Measurements from ENCODE around the gene WDR33.

The WDR33 gene

DNA sequence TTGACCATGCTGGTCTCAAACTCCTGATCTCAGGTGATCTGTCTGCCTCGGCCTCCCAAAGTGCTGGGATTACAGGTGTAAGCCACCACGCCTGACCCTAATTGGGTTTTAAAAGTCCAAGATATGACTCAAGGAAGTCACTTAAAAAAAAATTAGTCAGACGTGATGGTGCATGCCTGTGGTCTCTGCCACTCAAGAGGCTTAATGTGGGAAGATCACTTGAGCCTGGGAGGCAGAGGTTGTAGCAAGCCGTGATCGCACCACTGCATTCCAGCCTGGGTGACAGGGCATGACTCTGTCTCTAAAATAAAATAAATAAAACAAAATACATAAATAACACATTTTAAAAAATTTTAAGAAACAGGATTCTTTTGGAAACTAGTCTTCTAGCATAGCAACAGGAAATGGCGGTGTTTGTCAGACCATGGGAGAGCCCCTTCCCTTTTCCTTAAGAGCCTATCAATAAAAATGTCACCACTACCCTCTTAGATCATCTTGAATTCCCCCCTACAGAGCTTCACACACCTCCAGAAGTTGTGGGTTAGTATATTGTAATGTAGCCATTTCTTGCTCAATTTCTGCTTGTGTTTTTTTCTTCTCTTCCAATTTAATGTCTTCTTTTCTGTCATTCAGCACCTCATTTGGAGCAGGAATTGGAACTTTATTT is 89.5 kb downstream of the WDR33 start:
- TF ChIP-seq, protein P1, sequence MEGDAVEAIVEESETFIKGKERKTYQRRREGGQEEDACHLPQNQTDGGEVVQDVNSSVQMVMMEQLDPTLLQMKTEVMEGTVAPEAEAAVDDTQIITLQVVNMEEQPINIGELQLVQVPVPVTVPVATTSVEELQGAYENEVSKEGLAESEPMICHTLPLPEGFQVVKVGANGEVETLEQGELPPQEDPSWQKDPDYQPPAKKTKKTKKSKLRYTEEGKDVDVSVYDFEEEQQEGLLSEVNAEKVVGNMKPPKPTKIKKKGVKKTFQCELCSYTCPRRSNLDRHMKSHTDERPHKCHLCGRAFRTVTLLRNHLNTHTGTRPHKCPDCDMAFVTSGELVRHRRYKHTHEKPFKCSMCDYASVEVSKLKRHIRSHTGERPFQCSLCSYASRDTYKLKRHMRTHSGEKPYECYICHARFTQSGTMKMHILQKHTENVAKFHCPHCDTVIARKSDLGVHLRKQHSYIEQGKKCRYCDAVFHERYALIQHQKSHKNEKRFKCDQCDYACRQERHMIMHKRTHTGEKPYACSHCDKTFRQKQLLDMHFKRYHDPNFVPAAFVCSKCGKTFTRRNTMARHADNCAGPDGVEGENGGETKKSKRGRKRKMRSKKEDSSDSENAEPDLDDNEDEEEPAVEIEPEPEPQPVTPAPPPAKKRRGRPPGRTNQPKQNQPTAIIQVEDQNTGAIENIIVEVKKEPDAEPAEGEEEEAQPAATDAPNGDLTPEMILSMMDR (conservative IDR thresholded peaks at IDR 0.05), result no peak
- H3K27ac ChIP-seq, result no peak overlapping the region

DNA sequence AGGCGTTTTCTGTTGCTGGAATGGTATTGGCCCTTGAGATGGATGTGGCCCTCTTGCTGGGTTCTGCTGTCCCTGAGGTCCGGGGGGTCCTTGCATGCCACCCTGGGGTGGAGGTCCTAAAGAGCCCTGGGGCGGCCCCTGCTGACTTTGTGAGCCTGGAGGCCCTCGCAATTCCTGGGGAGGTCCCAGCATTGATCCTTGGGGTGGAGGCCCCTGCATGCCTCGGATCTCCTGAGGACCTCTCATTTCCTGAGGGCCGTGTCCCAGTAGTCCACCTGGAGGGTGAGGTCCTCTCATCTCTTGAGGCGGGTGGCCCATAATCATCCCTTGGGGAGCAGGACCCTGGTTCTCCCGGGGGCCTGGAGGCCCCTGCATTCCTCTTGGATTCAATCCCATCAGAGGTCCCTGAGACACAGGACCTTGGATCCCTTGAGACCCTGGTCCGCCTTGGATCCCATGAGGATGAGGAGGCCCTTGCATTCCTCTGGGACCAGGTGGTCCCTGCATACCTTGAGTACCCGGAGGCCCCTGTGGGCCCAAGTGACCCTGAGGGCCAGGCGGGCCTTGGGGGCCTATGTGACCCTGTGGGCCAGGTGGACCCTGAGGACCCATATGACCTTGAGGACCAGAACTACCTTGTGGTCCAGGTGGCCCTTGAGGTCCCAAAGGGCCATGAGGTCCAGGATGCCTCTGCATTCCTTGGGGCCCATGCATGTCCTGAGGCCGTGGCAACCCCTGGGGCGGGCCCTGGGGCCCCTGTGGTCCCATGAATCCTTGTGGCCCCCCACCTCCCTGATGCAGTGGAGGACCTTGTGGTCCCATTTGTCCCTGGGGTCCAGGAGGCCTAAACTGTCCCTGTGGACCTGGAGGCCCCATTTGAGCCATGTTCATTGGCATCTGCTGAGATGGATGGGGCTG is 91.4 kb downstream of the WDR33 start:
- H3K27ac ChIP-seq, result no peak overlapping the region
- TF ChIP-seq ZFX (IDR thresholded peaks at IDR 0.05), result no peak
- TF ChIP-seq, protein P1 (conservative IDR thresholded peaks at IDR 0.05), result no peak

DNA sequence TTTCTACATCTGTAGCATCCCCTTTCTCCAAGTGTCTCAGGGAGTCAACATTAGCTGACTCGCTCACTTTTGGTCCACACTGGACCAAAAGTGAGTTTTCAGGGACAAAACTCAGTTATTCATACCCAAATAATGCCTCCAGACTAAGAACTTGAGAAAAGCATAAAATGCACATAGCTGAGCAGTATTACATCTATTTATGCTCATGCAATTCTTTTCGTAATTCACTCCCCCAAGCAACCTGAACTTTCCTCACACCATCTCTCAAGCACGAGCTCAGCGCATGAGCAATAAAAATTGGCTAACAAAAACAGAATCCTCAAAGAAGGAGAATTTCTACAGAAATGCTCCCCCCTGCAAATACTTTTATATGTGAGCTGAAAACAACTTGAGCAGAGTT is 92.7 kb downstream of the WDR33 start:
- TF ChIP-seq ZFX (IDR thresholded peaks at IDR 0.05), result no peak
- TF ChIP-seq, protein P1 (conservative IDR thresholded peaks at IDR 0.05), result no peak

DNA sequence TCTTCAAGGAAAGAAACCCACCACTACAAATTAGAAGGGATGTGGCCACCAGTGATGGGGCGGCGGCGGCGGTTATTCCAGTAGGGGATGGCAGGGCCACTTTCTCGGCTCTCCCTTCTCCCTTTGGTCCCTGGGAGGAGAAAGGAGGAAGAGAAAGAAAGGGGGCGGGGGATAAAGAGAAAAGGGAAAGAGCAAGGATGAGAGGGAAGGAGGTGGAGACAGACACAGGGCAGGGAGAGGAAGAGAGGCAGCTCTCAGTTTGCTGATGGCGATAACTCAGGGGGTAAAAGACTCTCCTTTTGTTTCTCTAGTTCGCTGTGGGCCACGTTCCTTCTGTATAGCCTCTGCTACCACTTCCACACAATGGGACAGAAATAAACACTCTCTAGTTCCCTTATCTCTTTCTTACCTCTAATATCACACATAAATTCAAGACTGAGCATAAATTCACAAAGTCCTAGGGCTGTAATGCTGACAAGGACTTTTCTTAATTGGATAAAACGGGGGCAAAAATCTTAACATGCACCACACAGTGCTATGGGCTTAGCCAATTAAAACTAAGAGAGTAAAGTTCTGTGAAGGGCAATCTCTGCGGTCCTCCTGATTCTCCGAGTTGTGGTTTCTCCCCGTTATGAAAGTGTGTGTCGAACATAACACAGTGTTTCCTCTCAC is 95.1 kb downstream of the WDR33 start:
- TF ChIP-seq ZFX (IDR thresholded peaks at IDR 0.05), result no peak
- TF ChIP-seq, protein P1 (conservative IDR thresholded peaks at IDR 0.05), result no peak
- H3K27ac ChIP-seq, result no peak overlapping the region

More for the DNA sequence above, 92.7 kb downstream of the WDR33 start:
- H3K27ac ChIP-seq, result no peak overlapping the region

DNA sequence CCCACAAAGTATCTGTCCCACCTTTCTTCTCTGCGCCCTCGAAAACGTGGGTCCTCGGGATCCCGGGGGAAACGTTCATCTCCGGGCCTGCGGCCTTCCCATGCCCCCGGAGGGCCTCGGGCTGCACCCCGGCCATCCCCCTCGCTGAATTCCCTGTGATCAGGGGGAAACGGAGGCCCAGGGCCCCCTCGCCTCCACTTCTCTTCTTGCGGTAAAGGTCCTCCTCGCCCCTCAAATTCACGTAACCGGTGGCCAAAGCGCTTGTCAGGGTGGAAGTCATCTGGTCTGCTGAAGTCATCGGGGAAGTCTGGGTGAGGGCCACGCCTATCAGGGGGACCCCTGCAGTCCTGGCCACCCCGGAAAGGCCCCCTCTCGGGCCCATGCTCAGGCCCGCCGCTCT is 97.4 kb downstream of the WDR33 start:
- no peak for TF ChIP-seq ZFX (IDR thresholded peaks at IDR 0.05)
- TF ChIP-seq, protein P1 (conservative IDR thresholded peaks at IDR 0.05), result no peak
- no peak overlapping the region for H3K27ac ChIP-seq

DNA sequence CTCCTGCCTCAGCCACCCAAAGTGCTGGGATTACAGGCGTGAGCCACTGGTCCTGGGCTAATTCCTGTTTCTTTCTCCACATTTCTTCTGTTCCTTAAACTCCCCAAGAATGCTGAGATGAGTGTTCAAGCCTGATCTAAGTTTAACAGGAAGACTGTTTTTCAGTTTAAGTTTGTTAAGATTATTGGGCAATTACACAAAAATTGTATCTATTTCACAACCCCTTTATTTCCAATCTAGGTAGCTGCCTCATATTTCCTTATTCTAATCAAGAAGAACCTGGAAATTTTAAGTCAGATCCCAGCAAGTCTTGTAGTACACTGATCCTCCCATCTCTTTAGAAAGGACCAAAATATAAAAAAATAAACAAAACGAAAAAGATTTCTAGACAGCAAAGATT is 98.0 kb downstream of the WDR33 start:
- H3K27ac ChIP-seq, result no peak overlapping the region
- TF ChIP-seq, protein P1 (conservative IDR thresholded peaks at IDR 0.05), result no peak
- TF ChIP-seq ZFX (IDR thresholded peaks at IDR 0.05), result no peak

DNA sequence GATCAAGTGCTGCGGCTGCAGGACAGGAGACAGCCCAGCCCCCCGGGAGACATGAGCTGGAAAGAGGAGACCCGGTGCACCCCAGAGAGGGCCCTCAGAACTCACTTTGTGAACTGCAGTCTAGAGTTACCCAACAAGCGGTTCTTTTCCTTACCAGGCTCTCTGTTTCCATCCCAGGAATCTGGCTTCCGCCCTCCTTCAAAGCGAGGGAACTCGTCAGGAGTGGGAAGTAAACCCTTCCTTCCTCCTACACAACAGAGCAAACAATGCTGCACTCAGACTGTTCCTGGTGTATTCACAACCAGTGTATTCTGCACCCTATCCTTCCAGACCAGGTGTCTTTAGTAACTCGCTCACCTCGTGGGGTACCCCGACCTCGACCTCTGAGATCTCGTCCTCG is 101.6 kb downstream of the WDR33 start:
- H3K27ac ChIP-seq, result no peak overlapping the region
- TF ChIP-seq, protein P1 (conservative IDR thresholded peaks at IDR 0.05), result no peak
- TF ChIP-seq ZFX (IDR thresholded peaks at IDR 0.05), result no peak
